Naive thymus-derived CD8-positive, alpha-beta T cell (primary cell): Measurements from ENCODE around the gene NIP7. TPM values are rescaled to one million over a fixed set of nuclear protein-coding genes. Genes with fewer than 3 reads are reported as not detected.

ENCODE experiments used
- ATAC-seq, 2 donors: fragments of 150-1000 bp; cut with Tn5 transposase in 1 of 2; sonication (Bioruptor Pico), chemical (Tn5 transposase) in 1 of 2; 1 replicate in 1 of 2; 2 replicates in 1 of 2; pipeline ENCODE4 v1.10.0; 2021; ENCODE audit warnings: mild to moderate bottlenecking in 2 of 2, moderate library complexity in 2 of 2
- POLR2A ChIA-PET: fragments of 350-600 bp; sonication (Branson Sonifier 250); formaldehyde crosslinking; loops from one replicate; lab custom pipeline; 2021; ENCODE audit warnings: antibody characterized with exemption; lab: Charles Lee
- DNase-seq, 10 donors: peaks; one replicate each; pipeline versions ENCODE4 v3.0.0 to v3.0.0-alpha.2; 2020 to 2022
- H3K27ac Mint-ChIP-seq, 10 donors: one replicate each; pipeline ENCODE4 v1.8.0; 2020 to 2022; ENCODE audit warnings: mild to moderate bottlenecking in 10 of 10, mixed read lengths in 10 of 10, moderate library complexity in 4 of 10, inconsistent platforms in 1 of 10
- H3K27me3 Mint-ChIP-seq, 5 donors: one replicate each; pipeline ENCODE4 v1.8.0; 2021 to 2022; ENCODE audit warnings: mixed read lengths in 5 of 5
- H3K36me3 Mint-ChIP-seq, 3 donors: one replicate each; pipeline ENCODE4 v1.8.0; 2020 to 2022; ENCODE audit warnings: mixed read lengths in 3 of 3, mild to moderate bottlenecking in 2 of 3, inconsistent platforms in 1 of 3
- H3K4me1 Mint-ChIP-seq, 4 donors: one replicate each; pipeline ENCODE4 v1.8.0; 2021 to 2022; ENCODE audit warnings: mixed read lengths in 4 of 4
- H3K4me3 Mint-ChIP-seq, 10 donors: one replicate each; pipeline ENCODE4 v1.8.0; 2020 to 2022; ENCODE audit warnings: mild to moderate bottlenecking in 10 of 10, mixed read lengths in 10 of 10, moderate library complexity in 6 of 10, inconsistent platforms in 1 of 10
- H3K9me3 Mint-ChIP-seq, 9 donors: one replicate each; pipeline ENCODE4 v1.8.0; 2020 to 2022; ENCODE audit warnings: mixed read lengths in 9 of 9, mild to moderate bottlenecking in 3 of 9, inconsistent platforms in 1 of 9, moderate library complexity in 1 of 9
- polyA plus RNA-seq, 3 donors: library from polyadenylated mRNA; unstranded; fragments of 300-500 nt; fragmentation: Illumina TruSeq; gene quantifications; one replicate each; pipeline ENCODE4 v1.2.3, GENCODE V29; 2021
- total RNA-seq, 8 experiments: library from RNA in 2 of 8; stranded (reverse) in 2 of 8; gene quantifications; one replicate each; pipeline ENCODE4 v1.2.3 and lab custom pipeline; 2021 to 2026

Gene NIP7
- total and polyA plus RNA-seq, 5 experiments from 2014 or later: 17.6 to 34.4 (median 24.8) TPM

- H3K36me3 Mint-ChIP-seq: peaks cover 0 to 24% (median 0%) of the 10 kb centered on the region in 3 donors
- H3K4me3 Mint-ChIP-seq: peak within 1 kb of the TSS; percentile 90 to 100 (median 99)
- no peaks in the 10 kb centered on the region for H3K9me3 Mint-ChIP-seq
- H3K4me1 Mint-ChIP-seq: peaks cover 15 to 35% (median 32%) of the 10 kb centered on the region in 4 donors
- DNase-seq: peak; percentile 94 to 98 (median 98)
- no peaks in the 10 kb centered on the region for H3K27me3 Mint-ChIP-seq
- ATAC-seq: peak; percentile 92 to 95
- POLR2A ChIA-PET: interaction anchor here (0.6 to 2.6 kb wide), 5 partner anchors 19 to 178 kb away, joined by 3 to 17 read pairs (median 8); partner anchors contain the start of genes CHTF8, COG8, NIP7 and PDF
- H3K27ac Mint-ChIP-seq: peak within 1 kb of the TSS; percentile 95 to 98 (median 96)
Observed at GRCh38 chr16:69310653-69311532, 28.7 kb upstream of the NIP7 start, which contains the start of gene VPS4A. TSS of gene VPS4A (plus strand) at chr16:69311350. CDS start at chr16:69311512, 162 bp downstream.

DNA sequence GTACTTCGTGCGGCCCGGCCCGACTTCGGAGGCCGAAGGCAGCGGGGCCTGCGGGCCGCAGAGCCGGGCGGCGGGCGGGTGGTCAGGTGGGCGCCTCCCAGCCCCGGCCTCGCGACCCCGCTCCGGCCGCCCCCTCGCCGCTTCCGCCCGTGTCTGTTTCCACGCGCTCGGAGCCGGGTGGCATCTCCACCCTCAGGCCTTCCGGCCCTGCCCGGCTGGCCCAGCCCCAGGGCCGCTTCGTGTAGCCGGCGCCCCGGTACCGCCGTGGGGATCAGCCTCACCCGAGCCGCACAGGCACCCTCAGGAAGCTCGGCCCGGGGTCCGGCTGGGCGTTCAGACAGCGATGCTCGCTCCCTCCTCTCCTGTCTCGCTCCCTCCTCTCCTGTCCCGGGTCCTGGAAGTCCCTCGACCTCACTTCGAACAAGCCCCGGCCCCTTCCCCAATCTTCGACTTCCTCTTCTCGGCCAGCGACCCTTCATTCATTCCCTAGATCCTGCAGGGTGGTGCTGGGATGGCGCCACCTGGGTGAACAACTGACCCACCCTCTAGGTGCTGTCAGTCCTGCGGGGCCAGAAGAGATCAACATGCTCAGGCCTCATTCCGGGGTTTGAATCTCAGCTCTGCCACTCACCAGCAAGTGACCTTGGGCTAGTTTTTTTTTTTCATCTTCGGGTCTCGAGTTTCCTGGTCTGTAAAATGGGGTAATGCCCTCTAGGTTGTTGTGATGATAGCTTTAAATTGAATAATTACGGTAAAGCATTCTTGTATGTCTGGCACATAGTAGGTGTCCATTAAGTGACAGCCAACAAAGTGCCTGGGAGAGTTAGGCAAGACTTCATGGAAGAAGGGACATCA lies 27.8 kb upstream of the NIP7 start:
- H3K9me3 Mint-ChIP-seq: no peaks in the 10 kb centered on the region
- H3K27ac Mint-ChIP-seq: peak overlapping the region; percentile 87 to 98 (median 96)
- H3K4me1 Mint-ChIP-seq: peaks cover 17 to 35% (median 32%) of the 10 kb centered on the region in 4 donors
- H3K27me3 Mint-ChIP-seq: no peaks in the 10 kb centered on the region
- peak; percentile 42 to 57 for ATAC-seq
- peak in 6 of 10 donors; percentile 6 to 64 (median 33) for DNase-seq
- H3K4me3 Mint-ChIP-seq: peak overlapping the region; percentile 90 to 100 (median 99)
- POLR2A ChIA-PET: interaction anchor here (0.9 to 2.6 kb wide), 5 partner anchors 14 to 985 kb away, joined by 3 to 17 read pairs (median 5); partner anchors contain the start of genes COG8, NIP7 and PDF
- peaks cover 0 to 32% (median 0%) of the 10 kb centered on the region in 3 donors for H3K36me3 Mint-ChIP-seq

- H3K4me3 Mint-ChIP-seq: peak overlapping the region; percentile 46 to 97 (median 64)
- H3K27ac Mint-ChIP-seq: peak overlapping the region in 7 of 10 donors; percentile 11 to 87 (median 56)
- peaks cover 0 to 40% (median 0%) of the 10 kb centered on the region in 3 donors for H3K36me3 Mint-ChIP-seq
- ATAC-seq (no peak), DNase-seq (no peak)
- POLR2A ChIA-PET: interaction anchor here (0.9 to 1.5 kb wide), 4 partner anchors 10 to 27 kb away, joined by 3 to 6 read pairs (median 4); partner anchors contain the start of gene PDF
- no peaks in the 10 kb centered on the region for H3K9me3 Mint-ChIP-seq
- H3K27me3 Mint-ChIP-seq: no peaks in the 10 kb centered on the region
- peaks cover 17 to 35% (median 32%) of the 10 kb centered on the region in 4 donors for H3K4me1 Mint-ChIP-seq
Observed at GRCh38 chr16:69313469-69313868, 26.1 kb upstream of the NIP7 start.

GRCh38 chr16:69314534-69314933 lies 25.0 kb upstream of the NIP7 start:
- Mint-ChIP-seq H3K9me3 (no peaks in the 10 kb centered on the region), H3K4me3 (no peak overlapping the region), H3K27ac (peak overlapping the region in 4 of 10 donors; percentile 6 to 56 (median 38)), H3K4me1 (peaks cover 19 to 38% (median 30%) of the 10 kb centered on the region in 4 donors), H3K27me3 (no peaks in the 10 kb centered on the region), H3K36me3 (peaks cover 0 to 51% (median 3%) of the 10 kb centered on the region in 3 donors)
- no peak for DNase-seq
- no peak for ATAC-seq
- POLR2A ChIA-PET: interaction anchor here (0.5 to 5.3 kb wide), 3 partner anchors 14 to 1376 kb away, joined by 3 to 31 read pairs (median 5); partner anchors contain the start of gene PDF

GRCh38 chr16:69315486-69316311 lies 23.9 kb upstream of the NIP7 start:
- POLR2A ChIA-PET: interaction anchor here (0.6 to 5.3 kb wide), 2 partner anchors 12 to 22 kb away, joined by 4 to 31 read pairs; partner anchors contain the start of gene PDF
- no peaks in the 10 kb centered on the region for H3K9me3 Mint-ChIP-seq
- H3K36me3 Mint-ChIP-seq: peaks cover 0 to 56% (median 5%) of the 10 kb centered on the region in 3 donors
- peaks cover 19 to 36% (median 25%) of the 10 kb centered on the region in 4 donors for H3K4me1 Mint-ChIP-seq
- no peaks in the 10 kb centered on the region for H3K27me3 Mint-ChIP-seq
- no peak overlapping the region for H3K4me3 Mint-ChIP-seq
- DNase-seq (no peak), ATAC-seq (no peak)
- peak overlapping the region in 2 of 10 donors; percentile 47 to 67 for H3K27ac Mint-ChIP-seq

GRCh38 chr16:69316595-69317034 lies 23.0 kb upstream of the NIP7 start:
- DNase-seq (no peak), ATAC-seq (no peak)
- Mint-ChIP-seq H3K36me3 (peaks cover 0 to 65% (median 9%) of the 10 kb centered on the region in 3 donors), H3K27ac (no peak overlapping the region), H3K27me3 (no peaks in the 10 kb centered on the region), H3K4me1 (peaks cover 21 to 36% (median 24%) of the 10 kb centered on the region in 4 donors), H3K9me3 (no peaks in the 10 kb centered on the region), H3K4me3 (no peak overlapping the region)
- POLR2A ChIA-PET: interaction anchor here (5.3 kb wide), 1 partner anchor 11 kb away, joined by 31 read pairs; the partner anchor contains the start of gene PDF

GRCh38 chr16:69318177-69318910 lies 21.2 kb upstream of the NIP7 start:
- H3K36me3 Mint-ChIP-seq: peaks cover 0 to 79% (median 9%) of the 10 kb centered on the region in 3 donors
- no peak for DNase-seq
- H3K4me3 Mint-ChIP-seq: no peak overlapping the region
- no peak for ATAC-seq
- H3K27ac Mint-ChIP-seq: no peak overlapping the region
- H3K9me3 Mint-ChIP-seq: no peaks in the 10 kb centered on the region
- H3K27me3 Mint-ChIP-seq: no peaks in the 10 kb centered on the region
- peaks cover 10 to 31% (median 18%) of the 10 kb centered on the region in 4 donors for H3K4me1 Mint-ChIP-seq
- POLR2A ChIA-PET: interaction anchor here (0.7 to 5.3 kb wide), 2 partner anchors 10 to 35 kb away, joined by 8 to 31 read pairs; partner anchors contain the start of gene PDF

DNA sequence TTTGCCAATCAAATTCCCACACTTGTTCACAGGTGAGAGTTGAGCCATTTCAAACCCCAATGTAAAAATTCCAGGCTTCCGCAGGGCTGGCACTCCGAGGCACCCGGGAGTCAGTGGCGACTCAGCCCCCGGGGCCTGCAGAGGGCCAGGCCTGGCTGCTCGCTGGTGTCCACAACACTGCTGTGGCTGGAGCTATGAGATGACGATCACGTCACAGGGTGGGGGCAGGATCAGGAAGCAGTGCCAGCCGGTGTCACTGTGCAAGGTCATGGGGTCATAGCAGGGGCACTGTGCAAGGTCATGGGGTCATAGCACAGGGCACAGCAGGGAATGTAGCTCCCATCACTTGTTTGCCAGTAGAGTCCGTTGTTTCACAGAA lies 20.7 kb upstream of the NIP7 start:
- H3K4me1 Mint-ChIP-seq: peaks cover 5 to 27% (median 15%) of the 10 kb centered on the region in 4 donors
- no peak for DNase-seq
- peak overlapping the region in 1 of 10 donors; percentile 48 for H3K27ac Mint-ChIP-seq
- no peaks in the 10 kb centered on the region for H3K9me3 Mint-ChIP-seq
- H3K36me3 Mint-ChIP-seq: peaks cover 0 to 79% (median 9%) of the 10 kb centered on the region in 3 donors
- no peak for ATAC-seq
- no peaks in the 10 kb centered on the region for H3K27me3 Mint-ChIP-seq
- POLR2A ChIA-PET: interaction anchor here (5.3 kb wide), 1 partner anchor 9 kb away, joined by 31 read pairs; the partner anchor contains the start of gene PDF
- no peak overlapping the region for H3K4me3 Mint-ChIP-seq

GRCh38 chr16:69319381-69319780 lies 20.2 kb upstream of the NIP7 start:
- POLR2A ChIA-PET: interaction anchor here (5.3 kb wide), 1 partner anchor 9 kb away, joined by 31 read pairs; the partner anchor contains the start of gene PDF
- Mint-ChIP-seq H3K36me3 (peaks cover 0 to 79% (median 9%) of the 10 kb centered on the region in 3 donors), H3K9me3 (no peaks in the 10 kb centered on the region), H3K4me1 (peaks cover 2 to 27% (median 14%) of the 10 kb centered on the region in 4 donors), H3K27me3 (no peaks in the 10 kb centered on the region), H3K27ac (peak overlapping the region in 1 of 10 donors; percentile 85), H3K4me3 (no peak overlapping the region)
- DNase-seq (no peak), ATAC-seq (no peak)
